ENCODE measurements around the gene EIF4EBP3.

DNA sequence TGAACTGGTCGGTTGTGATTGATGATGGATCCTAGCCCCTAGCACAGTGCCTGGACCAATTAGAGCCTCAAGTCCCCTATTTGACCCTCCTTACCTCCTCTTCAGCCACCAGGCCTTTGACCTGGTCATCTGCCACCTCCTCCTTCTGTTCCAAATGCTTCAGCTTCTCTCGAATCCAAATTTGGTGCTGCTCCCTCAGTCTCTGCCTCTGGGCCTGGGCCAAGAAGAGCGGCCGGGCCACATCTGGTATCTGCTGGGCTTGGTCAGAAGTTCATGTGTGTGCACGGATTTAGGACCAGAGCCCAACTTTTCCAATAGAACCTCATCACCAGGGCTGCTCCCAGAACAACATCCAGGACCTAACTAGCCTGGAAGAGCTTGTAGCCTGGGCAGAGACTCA, 23.6 kb downstream of the EIF4EBP3 start:
- TF ChIP-seq, protein P1, sequence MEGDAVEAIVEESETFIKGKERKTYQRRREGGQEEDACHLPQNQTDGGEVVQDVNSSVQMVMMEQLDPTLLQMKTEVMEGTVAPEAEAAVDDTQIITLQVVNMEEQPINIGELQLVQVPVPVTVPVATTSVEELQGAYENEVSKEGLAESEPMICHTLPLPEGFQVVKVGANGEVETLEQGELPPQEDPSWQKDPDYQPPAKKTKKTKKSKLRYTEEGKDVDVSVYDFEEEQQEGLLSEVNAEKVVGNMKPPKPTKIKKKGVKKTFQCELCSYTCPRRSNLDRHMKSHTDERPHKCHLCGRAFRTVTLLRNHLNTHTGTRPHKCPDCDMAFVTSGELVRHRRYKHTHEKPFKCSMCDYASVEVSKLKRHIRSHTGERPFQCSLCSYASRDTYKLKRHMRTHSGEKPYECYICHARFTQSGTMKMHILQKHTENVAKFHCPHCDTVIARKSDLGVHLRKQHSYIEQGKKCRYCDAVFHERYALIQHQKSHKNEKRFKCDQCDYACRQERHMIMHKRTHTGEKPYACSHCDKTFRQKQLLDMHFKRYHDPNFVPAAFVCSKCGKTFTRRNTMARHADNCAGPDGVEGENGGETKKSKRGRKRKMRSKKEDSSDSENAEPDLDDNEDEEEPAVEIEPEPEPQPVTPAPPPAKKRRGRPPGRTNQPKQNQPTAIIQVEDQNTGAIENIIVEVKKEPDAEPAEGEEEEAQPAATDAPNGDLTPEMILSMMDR (IDR thresholded peaks at IDR 0.05) = no peak
- TF ChIP-seq POLR2A (IDR thresholded peaks at IDR 0.05) = no peak

All from vagina (tissue), 2 donors.